ENCODE measurements around the gene CPB1.

- TF ChIP-seq CTCF (IDR thresholded peaks at IDR 0.05; ENCODE audit: low read depth, low read length, poor library complexity, severe bottlenecking) (no peak), EZH2phosphoT487 (IDR thresholded peaks at IDR 0.05; ENCODE audit: borderline replicate concordance, low read length) (no peak)
These were observed 62.2 kb downstream of the CPB1 start for GRCh38 chr3:148889828-148890227.
